ENCODE data around the gene COA1.
"Not testable (repeated sequence)": the region's sequence is repeated elsewhere in the genome, so short reads cannot be mapped to it uniquely, and the experiment has no call there.

Gene COA1

GRCh38 chr7:43691611-43692010 lies 37.7 kb downstream of the COA1 start:
- DNase-seq (ENCODE audit: low read depth in 3 of 3), result no peak

GRCh38 chr7:43689115-43689514 lies 40.2 kb downstream of the COA1 start:
- no peak for DNase-seq (ENCODE audit: low read depth in 3 of 3)

GRCh38 chr7:43687866-43688265 lies 41.5 kb downstream of the COA1 start:
- DNase-seq (ENCODE audit: low read depth in 3 of 3), result not testable (repeated sequence)

DNA sequence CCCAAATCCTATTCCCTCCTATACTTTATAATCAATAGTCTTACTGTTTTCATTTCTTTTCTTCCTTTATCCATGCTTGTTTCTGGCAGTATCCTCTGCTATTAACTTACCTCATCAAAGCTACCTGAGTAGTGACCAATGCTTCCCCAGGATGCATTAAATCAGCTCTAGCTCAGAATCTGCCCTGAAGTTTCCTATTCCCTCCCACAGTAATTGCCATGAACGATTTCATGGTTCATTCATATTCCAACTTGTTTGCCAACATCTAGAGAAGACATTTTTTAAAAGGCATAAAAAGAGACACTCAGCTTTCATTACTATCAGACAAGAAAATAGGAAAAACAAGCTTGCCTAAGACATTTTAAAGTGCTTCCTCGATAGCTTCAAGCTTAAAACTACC lies 42.3 kb downstream of the COA1 start:
- DNase-seq (ENCODE audit: low read depth in 3 of 3), result no peak

- no peak for DNase-seq (ENCODE audit: low read depth in 3 of 3)
Observed at GRCh38 chr7:43680736-43681135, 48.6 kb downstream of the COA1 start.

GRCh38 chr7:43679210-43680068 lies 49.9 kb downstream of the COA1 start:
- DNase-seq (ENCODE audit: low read depth in 3 of 3), result no peak

DNA sequence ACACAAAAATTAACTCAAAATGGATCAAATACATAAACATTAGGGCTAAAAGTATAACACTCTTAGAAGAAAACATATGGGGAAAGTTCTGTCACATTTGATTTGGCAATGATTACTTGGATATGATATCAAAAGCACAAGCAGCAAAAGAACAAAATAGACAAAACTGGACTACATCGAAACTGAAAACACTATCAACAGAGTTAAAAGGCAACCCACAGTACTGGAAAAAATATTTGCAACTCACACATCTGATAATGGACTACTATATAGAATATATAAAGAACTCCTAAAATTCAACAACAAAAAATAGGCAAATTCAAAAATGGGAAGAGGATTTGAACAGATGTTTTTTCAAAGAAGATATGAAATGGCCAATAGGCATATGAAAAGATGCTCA lies 51.0 kb downstream of the COA1 start:
- no peak for DNase-seq (ENCODE audit: low read depth in 3 of 3)

- DNase-seq (ENCODE audit: low read depth in 3 of 3), result no peak
Observed at GRCh38 chr7:43677864-43678263, 51.5 kb downstream of the COA1 start.

- no peak for DNase-seq (ENCODE audit: low read depth in 3 of 3)
Observed at GRCh38 chr7:43674559-43675436, 54.5 kb downstream of the COA1 start.

- not testable (repeated sequence) for DNase-seq (ENCODE audit: low read depth in 3 of 3)
Observed at GRCh38 chr7:43673243-43673976, 55.9 kb downstream of the COA1 start.

DNA sequence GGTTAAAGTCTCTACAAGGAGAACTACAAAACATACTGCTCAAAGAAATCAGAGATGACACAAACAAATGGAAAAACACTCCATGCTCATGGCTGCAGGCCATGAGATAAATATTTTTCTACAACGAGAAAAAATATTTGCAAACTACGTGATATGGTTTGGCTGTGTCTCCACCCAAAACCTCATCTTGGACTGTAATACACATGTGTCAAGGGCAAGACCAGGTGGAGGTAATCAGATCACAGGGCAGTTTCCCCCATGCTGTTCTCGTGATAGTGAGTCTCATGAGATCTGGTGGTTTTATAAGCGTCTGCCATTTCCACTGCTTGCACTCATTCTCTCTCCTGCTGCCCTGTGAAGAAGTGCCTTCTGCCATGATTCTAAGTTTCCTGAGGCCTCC lies 57.8 kb downstream of the COA1 start:
- no peak for DNase-seq (ENCODE audit: low read depth in 3 of 3)

DNA sequence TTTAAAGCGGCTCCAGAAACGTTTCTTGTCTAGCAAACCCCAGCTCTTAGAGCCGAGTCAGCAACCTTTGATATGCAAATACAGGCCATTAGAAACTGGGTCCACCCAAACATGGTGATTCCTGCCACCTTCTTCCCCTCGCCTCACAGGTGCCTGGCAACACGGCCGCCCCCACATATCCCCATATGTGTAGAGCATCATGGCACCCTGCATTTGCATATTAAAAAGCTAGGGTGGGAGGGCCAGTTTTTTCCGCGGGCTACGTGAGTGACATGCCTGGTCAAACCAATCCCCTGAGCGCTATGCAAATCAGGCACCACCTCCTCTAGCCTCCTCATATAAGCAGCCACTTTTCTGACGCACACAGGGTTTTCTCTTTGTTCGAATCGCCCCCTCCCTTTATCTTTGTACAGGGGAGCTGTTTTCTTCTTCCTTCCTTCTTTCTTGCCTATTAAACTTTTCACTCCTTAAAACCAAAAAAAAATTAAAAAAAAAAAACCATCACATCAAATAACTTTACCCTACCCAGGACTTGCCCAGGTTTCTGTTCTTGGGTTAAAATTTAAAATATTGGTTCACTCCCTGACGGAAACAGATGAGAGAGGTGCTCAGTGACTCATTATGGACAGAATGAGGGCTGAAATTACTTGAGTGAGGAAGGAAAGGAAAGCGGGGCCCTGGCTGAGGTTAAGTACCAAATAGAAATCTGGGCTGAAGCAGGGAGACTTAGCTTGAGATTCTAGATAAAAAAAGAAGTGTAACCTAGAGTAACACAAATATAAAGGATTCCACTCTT lies 59.8 kb downstream of the COA1 start:
- DNase-seq (ENCODE audit: low read depth in 3 of 3), result peak; percentile 14 to 61 (median 56)

DNA sequence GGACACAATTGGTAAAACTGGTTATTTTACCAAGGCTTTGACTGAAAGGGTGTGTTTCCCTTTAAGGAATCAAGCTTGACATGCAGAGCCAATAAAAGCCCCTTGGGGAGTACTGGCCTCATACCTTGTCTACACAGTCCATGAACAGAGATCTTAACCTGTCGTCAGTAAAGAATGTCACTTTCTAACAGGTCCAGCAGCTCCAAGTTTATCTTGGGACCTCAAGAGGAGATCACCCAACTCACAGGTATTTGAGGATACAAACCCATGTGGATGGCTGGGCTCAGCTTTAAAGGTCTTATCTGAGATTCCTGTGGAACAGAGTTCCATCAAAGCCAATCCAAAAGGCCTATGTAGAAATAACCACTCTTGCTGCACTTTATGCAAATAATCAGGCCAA lies 61.3 kb downstream of the COA1 start:
- DNase-seq (ENCODE audit: low read depth in 3 of 3), result no peak

- DNase-seq (ENCODE audit: low read depth in 3 of 3), result no peak
Observed at GRCh38 chr7:43666938-43667337, 62.4 kb downstream of the COA1 start.

GRCh38 chr7:43664681-43665080 lies 64.6 kb downstream of the COA1 start:
- DNase-seq (ENCODE audit: low read depth in 3 of 3), result no peak

- DNase-seq (ENCODE audit: low read depth in 3 of 3), result no peak
Observed at GRCh38 chr7:43660141-43660540, 69.2 kb downstream of the COA1 start.

DNA sequence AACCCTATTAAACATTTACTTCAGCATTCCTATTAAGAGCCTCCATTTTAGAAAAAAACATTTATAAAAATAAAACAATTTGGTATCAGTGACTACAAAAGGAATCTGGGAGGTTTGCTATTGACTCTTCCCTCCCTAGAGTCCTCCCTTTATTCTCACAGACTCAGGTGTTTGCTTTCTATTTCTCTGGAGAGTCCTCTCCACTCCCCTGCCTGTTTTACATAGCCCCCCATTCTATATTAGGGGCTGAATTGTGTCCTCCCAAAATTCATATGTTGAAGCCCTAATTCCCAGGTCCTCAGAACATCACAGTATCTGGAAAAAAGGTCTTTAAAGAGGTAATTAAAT lies 69.8 kb downstream of the COA1 start:
- DNase-seq (ENCODE audit: low read depth in 3 of 3), result no peak

DNA sequence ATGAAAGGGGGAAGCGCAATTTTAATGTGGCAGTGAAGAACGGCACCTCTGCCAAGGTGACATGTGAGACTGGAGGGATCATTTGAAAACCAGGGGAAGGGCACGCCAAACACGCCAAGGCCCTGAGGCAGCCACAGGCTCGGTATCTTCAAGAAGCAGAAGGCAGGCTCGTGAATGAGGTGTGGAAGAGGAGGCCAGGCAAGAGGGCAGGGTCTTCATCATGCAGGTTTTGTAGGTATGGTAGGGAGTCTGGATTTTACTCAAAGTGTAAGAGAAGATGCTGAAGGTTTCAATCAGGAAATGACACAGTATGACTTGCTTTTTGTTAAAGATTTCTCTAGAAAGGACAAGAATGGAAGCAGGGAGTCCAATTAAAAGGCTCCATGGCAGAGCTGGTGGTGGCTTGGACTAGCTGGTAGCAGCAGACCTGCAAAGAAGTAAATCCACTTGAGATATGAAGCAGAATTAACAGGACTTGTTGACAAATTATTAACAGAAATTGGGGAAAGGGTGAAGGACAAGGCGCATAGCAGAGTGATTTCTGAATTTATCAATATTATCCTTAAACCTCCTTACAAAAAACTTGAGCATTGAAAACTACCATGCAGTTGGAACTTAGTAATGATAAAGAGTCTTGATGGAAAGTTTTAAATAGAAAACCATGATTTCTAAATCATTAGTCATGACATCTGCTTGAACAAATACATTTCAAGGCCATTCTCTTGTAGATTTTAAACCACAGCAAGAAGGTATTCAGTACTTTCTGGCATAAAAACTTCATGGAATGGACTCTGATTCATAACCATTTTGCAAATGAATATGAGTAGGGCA lies 70.4 kb downstream of the COA1 start:
- peak in 1 of 3 experiments; percentile 22 for DNase-seq (ENCODE audit: low read depth in 3 of 3)

DNA sequence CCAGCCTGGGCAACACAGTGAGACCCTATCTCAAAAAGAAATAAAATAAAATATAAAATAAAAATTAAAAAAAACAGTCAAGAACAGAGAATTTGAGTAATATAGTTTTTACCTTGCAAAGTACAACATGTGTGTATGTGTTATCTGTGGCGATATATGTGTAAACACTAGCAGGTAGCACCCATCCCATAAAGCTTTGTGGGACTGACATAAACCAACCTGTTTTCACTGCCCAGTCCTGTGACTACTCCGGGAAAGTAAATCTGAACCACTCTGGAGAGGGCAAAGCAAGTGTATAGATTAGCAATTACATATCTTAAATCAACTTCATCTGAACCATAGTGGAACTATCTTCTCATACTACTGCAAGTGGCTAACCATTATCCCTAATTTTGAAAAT lies 72.3 kb downstream of the COA1 start:
- DNase-seq (ENCODE audit: low read depth in 3 of 3), result no peak

GRCh38 chr7:43655584-43655983 lies 73.7 kb downstream of the COA1 start:
- DNase-seq (ENCODE audit: low read depth in 3 of 3), result no peak
